Upper lobe of left lung (tissue), 6 donors: ENCODE measurements around the gene S100A13. TPM values are rescaled to one million over a fixed set of nuclear protein-coding genes. Genes with fewer than 3 reads are reported as not detected.

Experiments used
- ATAC-seq, 2 donors: fragments of 200-7000 bp; cut with Tn5 transposase; one replicate each; pipeline ENCODE4 v1.9.1; 2022; ENCODE audit warnings: mild to moderate bottlenecking in 2 of 2, moderate library complexity in 2 of 2; ENCODE audit not compliant: low FRiP score in 2 of 2
- DNase-seq, 2 donors: peaks; one replicate each; pipeline ENCODE4 v3.0.0-alpha.2; 2019 to 2020
- H3K27ac ChIP-seq, 4 donors: fragments of 200-600 bp; sonication (generic); one replicate each; pipeline ENCODE4 v1.5.1; 2016 to 2019
- H3K27me3 ChIP-seq, 4 donors: fragments of 200-600 bp; sonication (generic); one replicate each; pipeline ENCODE4 v1.5.1; 2017 to 2019
- H3K36me3 ChIP-seq, 4 donors: fragments of 200-600 bp; sonication (generic); one replicate each; pipeline ENCODE4 v1.5.1; 2016 to 2019
- H3K4me1 ChIP-seq, 4 donors: fragments of 200-600 bp; sonication (generic); one replicate each; pipeline ENCODE4 v1.5.1; 2018 to 2019
- H3K4me3 ChIP-seq, 4 donors: fragments of 200-600 bp; sonication (generic); one replicate each; pipeline ENCODE4 v1.5.1; 2017 to 2019; ENCODE audit warnings: mild to moderate bottlenecking in 2 of 4, moderate library complexity in 1 of 4
- H3K9me3 ChIP-seq, 4 donors: fragments of 200-600 bp; sonication (generic); one replicate each; pipeline ENCODE4 v1.5.1; 2018 to 2019
- CTCF ChIP-seq, 6 experiments: fragments of 450-650 bp in 4 of 6; fragments of 200-600 bp in 2 of 6; sonication (generic) in 2 of 6; IDR thresholded peaks; one replicate each; pipeline ENCODE4 v1.5.1; 2016 to 2019; ENCODE audit warnings: antibody characterized with exemption in 6 of 6
- EP300 ChIP-seq, 4 donors: sonication (generic); formaldehyde crosslinking; IDR thresholded peaks; one replicate each; pipeline ENCODE4 v1.5.1; 2017; ENCODE audit warnings: antibody characterized with exemption in 4 of 4, control low read depth in 2 of 4
- POLR2A ChIP-seq, 4 donors: fragments of 450-650 bp; IDR thresholded peaks; one replicate each; pipeline ENCODE4 v1.5.1; 2016 to 2017; ENCODE audit warnings: antibody characterized with exemption in 4 of 4, mild to moderate bottlenecking in 2 of 4
- POLR2AphosphoS5 ChIP-seq, 2 donors: sonication (generic); formaldehyde crosslinking; IDR thresholded peaks; one replicate each; pipeline ENCODE4 v1.5.1; 2017; ENCODE audit warnings: antibody characterized with exemption in 2 of 2
- WGBS, 2 donors: methylation state at CpG; one replicate each; pipeline ENCODE4 v1.1.5; 2017 to 2018; 5-methylcytosine and 5-hydroxymethylcytosine counted together
- total RNA-seq, 6 donors: library from RNA; depleted of rRNA in 4 of 6; stranded (reverse); fragments of >200 nt in 4 of 6; gene quantifications; one replicate each; pipeline versions ENCODE4 v1.1.0 to v1.2.1, GENCODE V29; 2016 to 2021
- donor health status: DM: no; HTN: no; CAD: no; lungs with moderate emphysema.
- donor health status: DM: no; HTN: yes; CAD: no; lungs with severe emphysema.

Gene S100A13
- total RNA-seq, 6 donors from 2014 or later, result 72.8 to 132 (median 86.3) TPM

GRCh38 chr1:153571706-153572105 lies 55.6 kb downstream of the S100A13 start:
- no peaks in the 10 kb centered on the region for H3K36me3 ChIP-seq
- H3K9me3 ChIP-seq, result no peaks in the 10 kb centered on the region
- peak overlapping the region in 3 of 4 donors; percentile 60 to 73 (median 73) for H3K27ac ChIP-seq
- H3K27me3 ChIP-seq, result no peaks in the 10 kb centered on the region
- ATAC-seq, result no peak
- no peak overlapping the region for H3K4me3 ChIP-seq
- peaks cover 31 to 47% (median 37%) of the 10 kb centered on the region in 4 donors for H3K4me1 ChIP-seq
- TF ChIP-seq POLR2A (IDR thresholded peaks at IDR 0.05) (no peak), EP300 (IDR thresholded peaks at IDR 0.05) (no peak), POLR2AphosphoS5 (IDR thresholded peaks at IDR 0.05) (no peak), CTCF (IDR thresholded peaks at IDR 0.05) (no peak)
- no peak for DNase-seq
- WGBS, 2 donors, result 72% methylated on average over 7 of the region's 7 CpGs

- H3K4me3 ChIP-seq, result no peak overlapping the region
- 92 to 95% methylated on average over 5 of the region's 5 CpGs for WGBS, 2 donors
- ATAC-seq (no peak), DNase-seq (no peak)
- no peak overlapping the region for H3K27ac ChIP-seq
- no peaks in the 10 kb centered on the region for H3K27me3 ChIP-seq
- H3K4me1 ChIP-seq, result peaks cover 37 to 56% (median 44%) of the 10 kb centered on the region in 4 donors
- no peak for TF ChIP-seq POLR2A (IDR thresholded peaks at IDR 0.05)
- no peak for TF ChIP-seq CTCF (IDR thresholded peaks at IDR 0.05)
- TF ChIP-seq EP300 (IDR thresholded peaks at IDR 0.05), result no peak
- no peak for TF ChIP-seq POLR2AphosphoS5 (IDR thresholded peaks at IDR 0.05)
- H3K9me3 ChIP-seq, result no peaks in the 10 kb centered on the region
- H3K36me3 ChIP-seq, result no peaks in the 10 kb centered on the region
Observed at GRCh38 chr1:153570874-153571273, 56.4 kb downstream of the S100A13 start.

- ATAC-seq (no peak), DNase-seq (no peak)
- TF ChIP-seq EP300 (IDR thresholded peaks at IDR 0.05) (no peak), POLR2AphosphoS5 (IDR thresholded peaks at IDR 0.05) (no peak), POLR2A (IDR thresholded peaks at IDR 0.05) (no peak), CTCF (IDR thresholded peaks at IDR 0.05) (no peak)
- Histone ChIP-seq H3K27ac (no peak overlapping the region), H3K4me1 (peaks cover 48 to 70% (median 56%) of the 10 kb centered on the region in 4 donors), H3K27me3 (no peaks in the 10 kb centered on the region), H3K9me3 (no peaks in the 10 kb centered on the region), H3K4me3 (no peak overlapping the region), H3K36me3 (no peaks in the 10 kb centered on the region)
- 87 to 90% methylated on average over 8 of the region's 8 CpGs for WGBS, 2 donors
Observed at GRCh38 chr1:153569465-153569864, 57.8 kb downstream of the S100A13 start.

Other genes starting within 250 kb of the S100A13 start
- gene S100A8, start 236.4 kb downstream of the S100A13 start, total RNA-seq, result 100 to 1,000 TPM in 4 of 6 donors, 10 to 100 TPM in 2; 49.2 to 842 (median 194) TPM
- not detected for gene S100A7A, start 211.0 kb downstream of the S100A13 start, total RNA-seq
- not detected for gene S100A7, start 166.9 kb downstream of the S100A13 start, total RNA-seq
- gene S100A6, start 91.5 kb downstream of the S100A13 start, total RNA-seq, result 1,000 to 10,000 TPM in 3 of 6 donors, 100 to 1,000 TPM in 3; 399 to 1,595 (median 925) TPM
- not detected for gene S100A5, start 86.6 kb downstream of the S100A13 start, total RNA-seq
- 100 to 1,000 TPM; 234 to 983 (median 633) TPM for gene S100A4, start 81.7 kb downstream of the S100A13 start, total RNA-seq
- gene S100A3, start 78.2 kb downstream of the S100A13 start, total RNA-seq, result 1 to 10 TPM in 5 of 6 donors, not detected in 1; 2.0 to 4.4 (median 2.1) TPM
- 10 to 100 TPM in 2 of 6 donors, 1 to 10 TPM in 3, not detected in 1; 2.0 to 12.0 (median 7.9) TPM for gene S100A2, start 61.7 kb downstream of the S100A13 start, total RNA-seq
- gene S100A16, start 14.4 kb downstream of the S100A13 start, total RNA-seq, result 100 to 1,000 TPM in 1 of 6 donors, 10 to 100 TPM in 5; 33.5 to 133 (median 55.7) TPM
- gene S100A14, start 11.2 kb downstream of the S100A13 start, total RNA-seq, result 100 to 1,000 TPM in 4 of 6 donors, 10 to 100 TPM in 2; 76.5 to 239 (median 133) TPM
- gene S100A1, start 929 bp upstream of the S100A13 start, total RNA-seq, result 1 to 10 TPM in 1 of 6 donors, not detected in 5; 1.1 TPM
- 10 to 100 TPM; 51.3 to 89.1 (median 59.2) TPM for gene CHTOP, start 6.6 kb upstream of the S100A13 start, total RNA-seq
- 10 to 100 TPM; 13.5 to 44.4 (median 35.2) TPM for gene SNAPIN, start 31.2 kb upstream of the S100A13 start, total RNA-seq
- 100 to 1,000 TPM in 1 of 6 donors, 10 to 100 TPM in 5; 21.0 to 120 (median 75.8) TPM for gene ILF2, start 43.5 kb upstream of the S100A13 start, total RNA-seq
- gene NPR1, start 51.2 kb upstream of the S100A13 start, total RNA-seq, result 100 to 1,000 TPM in 1 of 6 donors, 10 to 100 TPM in 5; 32.5 to 101 (median 63.0) TPM
- gene INTS3, start 100.5 kb upstream of the S100A13 start, total RNA-seq, result 100 to 1,000 TPM in 1 of 6 donors, 10 to 100 TPM in 5; 58.2 to 159 (median 63.1) TPM
- 100 to 1,000 TPM in 5 of 6 donors, 10 to 100 TPM in 1; 92.8 to 272 (median 167) TPM for gene SLC27A3, start 147.9 kb upstream of the S100A13 start, total RNA-seq